ENCODE measurements around the gene HEATR1. TPM values are rescaled to one million over a fixed set of nuclear protein-coding genes. Genes with fewer than 3 reads are reported as not detected.

HEATR1 gene
- total and polyA plus RNA-seq, 4 donors, result 4.2 to 37.5 (median 19.6) TPM

DNA sequence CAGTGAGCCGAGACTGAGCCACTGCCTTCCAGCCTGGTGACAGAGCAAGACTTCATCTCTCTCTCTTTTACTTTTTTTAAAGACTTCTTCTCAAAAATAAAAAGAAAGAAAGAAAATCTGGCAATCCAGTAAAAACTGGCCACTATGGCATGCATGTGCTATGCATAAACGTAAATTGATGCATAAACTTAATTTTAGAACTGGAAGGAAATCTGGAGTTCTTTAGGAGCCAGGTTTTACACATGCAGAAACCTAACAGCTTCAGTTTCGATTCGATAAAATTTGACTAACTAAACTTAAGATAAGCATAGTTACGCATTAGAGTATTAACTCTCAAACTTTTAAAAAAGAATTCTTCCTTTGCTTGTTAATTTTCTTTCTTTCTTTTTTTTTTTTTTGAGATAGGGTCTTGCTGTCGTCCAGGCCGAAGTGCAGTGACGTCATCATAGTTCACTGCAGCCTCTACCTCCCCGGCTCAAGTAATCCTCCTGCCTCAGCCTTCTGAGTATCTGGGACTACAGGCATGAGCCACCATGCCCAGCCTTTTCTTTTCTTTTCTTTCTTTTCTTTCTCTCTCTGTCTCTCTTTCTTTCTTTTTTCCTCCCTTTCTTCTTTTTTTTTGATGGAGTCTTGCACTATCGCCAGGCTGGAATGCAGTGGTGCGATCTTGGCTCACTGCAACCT, 92.4 kb downstream of the HEATR1 start:
- ATAC-seq (ENCODE audit: insufficient read depth, low FRiP score), result no peak
- Histone ChIP-seq H3K36me3 (ENCODE audit: control insufficient read depth in 4 of 4, insufficient read depth in 4 of 4, low read length in 4 of 4) (no peaks in the 10 kb centered on the region), H3K9me3 (ENCODE audit: control insufficient read depth in 4 of 4, insufficient read depth in 3 of 4, low read length in 3 of 4) (no peaks in the 10 kb centered on the region), H3K4me1 (ENCODE audit: control insufficient read depth in 5 of 5, insufficient read depth in 5 of 5, low read length in 5 of 5) (peaks cover 1 to 16% (median 11%) of the 10 kb centered on the region in 5 donors), H3K9ac (ENCODE audit: insufficient read depth in 1 of 2, low read length in 2 of 2) (no peak overlapping the region), H3K27ac (ENCODE audit: low read depth in 1 of 2, low read length in 1 of 2) (no peak overlapping the region), H3K27me3 (ENCODE audit: control insufficient read depth in 3 of 3, insufficient read depth in 3 of 3, low read length in 2 of 3) (no peaks in the 10 kb centered on the region), H3K4me3 (no peak overlapping the region)
- 78 to 93% methylated on average over 11 of the region's 11 CpGs for WGBS, 2 donors
- TF ChIP-seq, protein P1, sequence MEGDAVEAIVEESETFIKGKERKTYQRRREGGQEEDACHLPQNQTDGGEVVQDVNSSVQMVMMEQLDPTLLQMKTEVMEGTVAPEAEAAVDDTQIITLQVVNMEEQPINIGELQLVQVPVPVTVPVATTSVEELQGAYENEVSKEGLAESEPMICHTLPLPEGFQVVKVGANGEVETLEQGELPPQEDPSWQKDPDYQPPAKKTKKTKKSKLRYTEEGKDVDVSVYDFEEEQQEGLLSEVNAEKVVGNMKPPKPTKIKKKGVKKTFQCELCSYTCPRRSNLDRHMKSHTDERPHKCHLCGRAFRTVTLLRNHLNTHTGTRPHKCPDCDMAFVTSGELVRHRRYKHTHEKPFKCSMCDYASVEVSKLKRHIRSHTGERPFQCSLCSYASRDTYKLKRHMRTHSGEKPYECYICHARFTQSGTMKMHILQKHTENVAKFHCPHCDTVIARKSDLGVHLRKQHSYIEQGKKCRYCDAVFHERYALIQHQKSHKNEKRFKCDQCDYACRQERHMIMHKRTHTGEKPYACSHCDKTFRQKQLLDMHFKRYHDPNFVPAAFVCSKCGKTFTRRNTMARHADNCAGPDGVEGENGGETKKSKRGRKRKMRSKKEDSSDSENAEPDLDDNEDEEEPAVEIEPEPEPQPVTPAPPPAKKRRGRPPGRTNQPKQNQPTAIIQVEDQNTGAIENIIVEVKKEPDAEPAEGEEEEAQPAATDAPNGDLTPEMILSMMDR (IDR thresholded peaks at IDR 0.05; ENCODE audit: control extremely low read depth, extremely low read depth), result no peak
- DNase-seq, result no peak

DNA sequence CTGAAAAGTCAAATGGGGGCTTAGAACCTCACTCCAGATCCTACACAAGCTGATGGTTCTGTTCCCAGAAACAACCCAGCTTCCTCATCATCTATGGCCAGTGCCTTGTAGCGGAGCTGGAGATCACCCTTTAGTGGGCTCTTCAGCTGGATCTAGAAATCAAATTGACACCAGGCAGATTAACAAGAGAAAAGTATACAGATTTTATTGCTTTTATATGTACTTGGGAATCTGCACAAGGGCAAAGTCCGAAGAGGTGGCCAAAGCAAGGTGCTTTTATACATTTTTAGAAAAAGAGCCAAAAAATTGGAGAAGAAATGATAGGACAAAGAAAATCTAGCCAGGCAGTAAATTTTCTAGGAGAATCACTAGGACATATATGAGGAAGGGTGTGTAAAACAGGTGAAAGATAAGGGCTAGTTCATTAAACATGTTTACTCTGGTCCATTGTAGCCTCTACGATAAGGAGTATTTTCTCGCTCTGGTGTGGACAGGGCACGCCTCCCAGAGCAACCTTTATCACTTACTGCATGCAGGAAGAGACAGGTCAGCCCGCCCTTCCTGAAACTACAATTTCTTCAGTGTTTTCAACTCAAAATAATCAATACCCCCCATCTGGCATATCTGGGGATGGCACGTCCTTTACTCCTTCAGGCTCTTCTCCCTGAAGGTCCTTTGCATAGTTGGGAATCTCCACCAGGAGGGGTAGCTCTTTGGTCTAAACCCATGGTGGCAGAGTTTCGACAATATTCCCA, 94.5 kb downstream of the HEATR1 start:
- ATAC-seq (ENCODE audit: insufficient read depth, low FRiP score), result no peak
- peaks cover 1 to 11% (median 6%) of the 10 kb centered on the region in 5 donors for H3K4me1 ChIP-seq (ENCODE audit: control insufficient read depth in 5 of 5, insufficient read depth in 5 of 5, low read length in 5 of 5)
- no peak overlapping the region for H3K4me3 ChIP-seq
- 91 to 93% methylated on average over 8 of the region's 8 CpGs for WGBS, 2 donors
- no peaks in the 10 kb centered on the region for H3K36me3 ChIP-seq (ENCODE audit: control insufficient read depth in 4 of 4, insufficient read depth in 4 of 4, low read length in 4 of 4)
- no peak for DNase-seq
- TF ChIP-seq, protein P1 (IDR thresholded peaks at IDR 0.05; ENCODE audit: control extremely low read depth, extremely low read depth), result no peak
- no peak overlapping the region for H3K9ac ChIP-seq (ENCODE audit: insufficient read depth in 1 of 2, low read length in 2 of 2)
- no peak overlapping the region for H3K27ac ChIP-seq (ENCODE audit: low read depth in 1 of 2, low read length in 1 of 2)
- no peaks in the 10 kb centered on the region for H3K27me3 ChIP-seq (ENCODE audit: control insufficient read depth in 3 of 3, insufficient read depth in 3 of 3, low read length in 2 of 3)
- no peaks in the 10 kb centered on the region for H3K9me3 ChIP-seq (ENCODE audit: control insufficient read depth in 4 of 4, insufficient read depth in 3 of 4, low read length in 3 of 4)

DNA sequence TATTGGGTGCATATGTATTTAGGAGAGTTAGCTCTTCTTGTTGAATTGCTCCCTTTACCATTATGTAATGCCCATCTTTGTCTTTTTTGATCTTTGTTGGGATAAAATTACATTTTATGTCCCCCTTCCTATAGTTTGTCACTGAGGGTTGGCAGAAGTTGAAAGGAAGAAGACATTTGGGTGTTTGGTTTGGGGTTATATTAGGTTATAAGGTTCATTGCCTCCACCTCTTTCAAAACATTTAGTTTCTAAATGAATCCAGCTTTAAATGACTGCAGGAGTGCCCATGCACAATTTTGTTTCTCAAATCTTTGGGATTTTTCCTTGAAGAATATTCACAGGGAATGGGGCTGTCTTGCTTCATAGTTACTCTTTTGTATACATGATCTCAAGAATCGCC, 95.1 kb downstream of the HEATR1 start:
- DNase-seq, result no peak
- Histone ChIP-seq H3K27me3 (ENCODE audit: control insufficient read depth in 3 of 3, insufficient read depth in 3 of 3, low read length in 2 of 3) (no peaks in the 10 kb centered on the region), H3K9me3 (ENCODE audit: control insufficient read depth in 4 of 4, insufficient read depth in 3 of 4, low read length in 3 of 4) (no peaks in the 10 kb centered on the region), H3K4me1 (ENCODE audit: control insufficient read depth in 5 of 5, insufficient read depth in 5 of 5, low read length in 5 of 5) (peaks cover 1 to 11% (median 6%) of the 10 kb centered on the region in 5 donors), H3K27ac (ENCODE audit: low read depth in 1 of 2, low read length in 1 of 2) (no peak overlapping the region), H3K36me3 (ENCODE audit: control insufficient read depth in 4 of 4, insufficient read depth in 4 of 4, low read length in 4 of 4) (no peaks in the 10 kb centered on the region), H3K9ac (ENCODE audit: insufficient read depth in 1 of 2, low read length in 2 of 2) (no peak overlapping the region), H3K4me3 (no peak overlapping the region)
- TF ChIP-seq, protein P1 (IDR thresholded peaks at IDR 0.05; ENCODE audit: control extremely low read depth, extremely low read depth), result no peak
- no peak for ATAC-seq (ENCODE audit: insufficient read depth, low FRiP score)
- 91 to 94% methylated on average over 1 of the region's 1 CpG for WGBS, 2 donors
